Right hindlimb (tissue), 1 donor: Measurements from ENCODE around the gene KCNAB2.
"Not testable (repeated sequence)": the region's sequence is repeated elsewhere in the genome, so short reads cannot be mapped to it uniquely, and the experiment has no call there.

Experiments
- DNase-seq: peaks from one replicate; pipeline ENCODE4 v3.0.0-alpha.2; 2018

The KCNAB2 gene

GRCh38 chr1:6059866-6060265 is 14.2 kb downstream of the KCNAB2 start:
- no peak for DNase-seq

GRCh38 chr1:6062670-6063069 is 17.0 kb downstream of the KCNAB2 start:
- DNase-seq, result no peak

GRCh38 chr1:6063532-6064053 is 17.9 kb downstream of the KCNAB2 start:
- DNase-seq, result not testable (repeated sequence)

GRCh38 chr1:6065093-6065858 is 19.6 kb downstream of the KCNAB2 start:
- DNase-seq, result peak; percentile 69

GRCh38 chr1:6066680-6067079 is 21.0 kb downstream of the KCNAB2 start:
- no peak for DNase-seq

GRCh38 chr1:6068073-6068472 is 22.4 kb downstream of the KCNAB2 start:
- no peak for DNase-seq

- no peak for DNase-seq
Observed at GRCh38 chr1:6068932-6069331, 23.2 kb downstream of the KCNAB2 start.

- DNase-seq, result no peak
Observed at GRCh38 chr1:6069573-6069972, 23.9 kb downstream of the KCNAB2 start.

- DNase-seq, result no peak
Observed at GRCh38 chr1:6070450-6070974, 24.8 kb downstream of the KCNAB2 start.

GRCh38 chr1:6071219-6071618 is 25.5 kb downstream of the KCNAB2 start:
- DNase-seq, result peak; percentile 46

- no peak for DNase-seq
Observed at GRCh38 chr1:6072774-6073479, 27.2 kb downstream of the KCNAB2 start.

- DNase-seq, result no peak
Observed at GRCh38 chr1:6073480-6074053, 27.9 kb downstream of the KCNAB2 start.

GRCh38 chr1:6074192-6074901 is 28.7 kb downstream of the KCNAB2 start:
- DNase-seq, result no peak

- DNase-seq, result no peak
Observed at GRCh38 chr1:6075748-6076147, 30.1 kb downstream of the KCNAB2 start.

GRCh38 chr1:6077061-6077460 is 31.4 kb downstream of the KCNAB2 start:
- DNase-seq, result not testable (repeated sequence)

GRCh38 chr1:6077506-6077905 is 31.8 kb downstream of the KCNAB2 start:
- DNase-seq, result no peak

- no peak for DNase-seq
Observed at GRCh38 chr1:6077919-6078318, 32.2 kb downstream of the KCNAB2 start.

GRCh38 chr1:6080469-6080868 is 34.8 kb downstream of the KCNAB2 start:
- DNase-seq, result peak; percentile 68

- no peak for DNase-seq
Observed at GRCh38 chr1:6081901-6082300, 36.2 kb downstream of the KCNAB2 start.

- peak; percentile 69 for DNase-seq
Observed at GRCh38 chr1:6082430-6082971, 36.8 kb downstream of the KCNAB2 start.

- DNase-seq, result no peak
Observed at GRCh38 chr1:6083385-6083784, 37.7 kb downstream of the KCNAB2 start.

GRCh38 chr1:6083801-6084446 is 38.2 kb downstream of the KCNAB2 start:
- no peak for DNase-seq
